Right atrium auricular region (tissue), 2 donors: ENCODE measurements around the gene COL11A2. TPM values are rescaled to one million over a fixed set of nuclear protein-coding genes. Genes with fewer than 3 reads are reported as not detected.
A peak's percentile ranks its signal among the peaks of the same experiment; 100 is the strongest.

Experiments used
- DNase-seq: peaks from one replicate; pipeline ENCODE4 v3.0.0-alpha.2; 2019; ENCODE audit warnings: low spot score
- H3K27ac ChIP-seq, 2 donors: fragments of 200-600 bp; sonication (generic); 1 replicate in 1 of 2; 2 replicates in 1 of 2; pipeline ENCODE4 v1.5.1; 2016 to 2019
- H3K27me3 ChIP-seq, 2 donors: fragments of 200-600 bp; sonication (generic); one replicate each; pipeline versions ENCODE4 v1.5.1 to v1.6.0; 2017 to 2019
- H3K36me3 ChIP-seq: fragments of 200-600 bp; sonication (generic); one replicate; pipeline ENCODE4 v1.5.1; 2016
- H3K4me1 ChIP-seq, 2 donors: fragments of 200-600 bp; sonication (generic); one replicate each; pipeline versions ENCODE4 v1.5.1 to v1.6.0; 2017 to 2019
- H3K4me3 ChIP-seq, 2 donors: fragments of 200-600 bp; sonication (generic); 1 replicate in 1 of 2; 2 replicates in 1 of 2; pipeline ENCODE4 v1.5.1; 2017 to 2019; ENCODE audit warnings: mild to moderate bottlenecking in 1 of 2, moderate library complexity in 1 of 2
- H3K9me3 ChIP-seq, 2 donors: fragments of 200-600 bp; sonication (generic); one replicate each; pipeline ENCODE4 v1.5.1; 2019
- CTCF ChIP-seq, 2 donors: fragments of 200-600 bp; sonication (generic); IDR thresholded peaks; one replicate each; pipeline ENCODE4 v1.5.1; 2019; ENCODE audit warnings: antibody characterized with exemption in 2 of 2
- total RNA-seq, 2 donors: library from RNA; depleted of rRNA; stranded (reverse); fragments of >200 nt; gene quantifications; one replicate each; pipeline ENCODE4 v1.1.0, GENCODE V29; 2016

The COL11A2 gene
- total RNA-seq, 2 donors from 2014 or later, result 0.63 to 1.5 TPM

DNA sequence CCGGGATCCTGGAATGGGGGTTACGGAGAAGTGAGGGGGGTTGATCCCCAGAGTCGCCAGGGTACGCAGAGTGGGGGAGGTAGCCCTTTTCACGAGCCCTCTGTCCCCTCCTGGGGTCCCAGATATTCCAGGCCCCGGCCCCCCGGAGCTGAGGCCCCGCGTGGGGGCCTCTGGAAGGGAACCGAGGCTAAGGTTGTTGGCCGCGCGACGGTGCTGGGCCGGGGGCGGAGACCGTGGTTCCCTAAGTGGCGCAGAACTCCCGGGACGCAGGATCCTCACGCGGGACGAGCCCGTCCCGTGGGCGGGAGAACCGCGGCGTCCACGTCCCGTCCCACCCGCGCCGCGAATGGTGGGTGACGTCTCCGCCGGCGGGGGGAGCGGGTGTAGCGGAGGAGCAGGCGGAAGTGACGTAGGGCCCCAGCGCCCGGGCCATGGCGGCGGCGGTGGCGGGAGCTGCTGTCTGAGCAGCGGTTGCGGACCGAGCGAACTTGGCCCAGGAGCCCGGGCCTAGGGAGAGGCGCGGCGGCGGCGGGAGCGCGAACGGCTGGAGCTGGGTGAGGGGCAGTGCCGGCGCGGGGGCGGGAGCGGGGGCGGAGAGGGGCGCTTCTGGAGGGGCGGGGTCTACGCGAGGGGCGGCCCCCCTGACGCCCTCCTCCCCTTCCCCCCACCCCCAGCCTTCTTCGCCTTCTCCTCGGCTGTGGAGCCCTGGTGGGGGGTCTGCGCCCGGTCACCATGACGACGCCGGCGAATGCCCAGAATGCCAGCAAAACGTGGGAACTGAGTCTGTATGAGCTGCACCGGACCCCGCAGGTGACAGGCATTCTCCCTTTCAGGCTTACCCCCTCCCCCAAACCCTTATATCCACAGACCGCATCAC, 16.1 kb upstream of the COL11A2 start, which contains the start of gene RING1:
Gene RING1 (plus strand): TSS at position 410 of the 877 bp plus-strand sequence. CDS start 323 bp downstream, at position 733.
- TF ChIP-seq CTCF (IDR thresholded peaks at IDR 0.05), result no peak
- Histone ChIP-seq H3K36me3 (peaks cover 21% of the 10 kb centered on the region), H3K9me3 (no peaks in the 10 kb centered on the region), H3K4me3 (peak within 1 kb of the TSS; percentile 67 to 87), H3K4me1 (peaks cover 0 to 49% of the 10 kb centered on the region in 2 donors), H3K27ac (peak within 1 kb of the TSS; percentile 89 to 94), H3K27me3 (no peaks in the 10 kb centered on the region)
- DNase-seq, result peak; percentile 87

DNA sequence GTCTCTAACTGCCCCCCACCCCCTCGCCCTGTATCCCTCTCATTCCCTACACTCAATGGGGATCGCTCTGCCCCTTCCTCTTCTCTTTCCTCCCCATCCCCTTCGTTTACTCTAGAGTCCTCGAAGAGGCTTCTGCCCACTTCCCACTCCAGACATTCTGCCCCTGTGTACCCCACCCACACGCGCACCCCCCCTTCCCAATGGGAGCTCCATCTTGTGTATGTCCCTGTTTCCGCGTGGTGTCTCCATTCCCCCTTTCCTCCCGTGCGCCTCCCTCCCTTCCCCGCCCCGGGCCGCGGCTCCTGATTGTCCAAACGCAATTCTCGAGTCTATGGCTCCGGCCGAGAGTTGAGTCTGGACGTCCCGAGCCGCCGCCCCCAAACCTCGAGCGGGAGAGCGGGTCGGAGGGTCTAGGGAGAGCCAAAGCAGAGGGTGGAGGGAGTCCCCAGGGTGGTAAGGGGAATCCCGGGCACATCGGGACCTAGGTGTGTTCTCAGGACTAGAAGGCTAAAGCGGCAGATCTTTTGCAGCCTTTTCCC, 15.4 kb upstream of the COL11A2 start:
- Histone ChIP-seq H3K9me3 (no peaks in the 10 kb centered on the region), H3K4me1 (peaks cover 0 to 49% of the 10 kb centered on the region in 2 donors), H3K27ac (peak overlapping the region; percentile 89 to 94), H3K4me3 (peak overlapping the region; percentile 67 to 87), H3K36me3 (peaks cover 28% of the 10 kb centered on the region), H3K27me3 (no peaks in the 10 kb centered on the region)
- DNase-seq, result no peak
- TF ChIP-seq CTCF (IDR thresholded peaks at IDR 0.05), result no peak

GRCh38 chr6:33206864-33207551, 14.7 kb upstream of the COL11A2 start:
- Histone ChIP-seq H3K36me3 (peaks cover 34% of the 10 kb centered on the region), H3K4me1 (peaks cover 0 to 50% of the 10 kb centered on the region in 2 donors), H3K27ac (peak overlapping the region in 1 of 2 donors; percentile 94), H3K9me3 (no peaks in the 10 kb centered on the region), H3K27me3 (no peaks in the 10 kb centered on the region), H3K4me3 (peak overlapping the region; percentile 67 to 87)
- TF ChIP-seq CTCF (IDR thresholded peaks at IDR 0.05), result no peak
- no peak for DNase-seq

- Histone ChIP-seq H3K9me3 (no peaks in the 10 kb centered on the region), H3K4me1 (peaks cover 0 to 58% of the 10 kb centered on the region in 2 donors), H3K36me3 (peaks cover 38% of the 10 kb centered on the region), H3K27ac (no peak overlapping the region), H3K4me3 (no peak overlapping the region), H3K27me3 (no peaks in the 10 kb centered on the region)
- TF ChIP-seq CTCF (IDR thresholded peaks at IDR 0.05), result no peak
- no peak for DNase-seq
These were observed 14.0 kb upstream of the COL11A2 start for GRCh38 chr6:33206027-33206863.
